Measurements from ENCODE around the gene TSEN2.

- TF ChIP-seq, protein P1, sequence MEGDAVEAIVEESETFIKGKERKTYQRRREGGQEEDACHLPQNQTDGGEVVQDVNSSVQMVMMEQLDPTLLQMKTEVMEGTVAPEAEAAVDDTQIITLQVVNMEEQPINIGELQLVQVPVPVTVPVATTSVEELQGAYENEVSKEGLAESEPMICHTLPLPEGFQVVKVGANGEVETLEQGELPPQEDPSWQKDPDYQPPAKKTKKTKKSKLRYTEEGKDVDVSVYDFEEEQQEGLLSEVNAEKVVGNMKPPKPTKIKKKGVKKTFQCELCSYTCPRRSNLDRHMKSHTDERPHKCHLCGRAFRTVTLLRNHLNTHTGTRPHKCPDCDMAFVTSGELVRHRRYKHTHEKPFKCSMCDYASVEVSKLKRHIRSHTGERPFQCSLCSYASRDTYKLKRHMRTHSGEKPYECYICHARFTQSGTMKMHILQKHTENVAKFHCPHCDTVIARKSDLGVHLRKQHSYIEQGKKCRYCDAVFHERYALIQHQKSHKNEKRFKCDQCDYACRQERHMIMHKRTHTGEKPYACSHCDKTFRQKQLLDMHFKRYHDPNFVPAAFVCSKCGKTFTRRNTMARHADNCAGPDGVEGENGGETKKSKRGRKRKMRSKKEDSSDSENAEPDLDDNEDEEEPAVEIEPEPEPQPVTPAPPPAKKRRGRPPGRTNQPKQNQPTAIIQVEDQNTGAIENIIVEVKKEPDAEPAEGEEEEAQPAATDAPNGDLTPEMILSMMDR (IDR thresholded peaks at IDR 0.05): no peak
- no peak for TF ChIP-seq POLR2A (IDR thresholded peaks at IDR 0.05)
These were observed 41.4 kb upstream of the TSEN2 start for GRCh38 chr3:12442654-12443501.
